Smooth muscle cell (in vitro differentiated cells): Measurements from ENCODE around the gene PCNX3. TPM values are rescaled to one million over a fixed set of nuclear protein-coding genes. Genes with fewer than 3 reads are reported as not detected.
A peak's percentile ranks its signal among the peaks of the same experiment; 100 is the strongest.

Experiments
- DNase-seq: peaks from one replicate; lab custom pipeline; 2025; ENCODE audit not compliant: unreplicated experiment; lab: John Stamatoyannopoulos, UW
- H2AFZ ChIP-seq: fragments of 200-600 bp; sonication (generic); 2 replicates; pipeline ENCODE4 v1.6.0; 2016; ENCODE audit warnings: antibody characterized with exemption, low read depth, mild to moderate bottlenecking
- H3F3A ChIP-seq: fragments of 200-600 bp; sonication (generic); 2 replicates; pipeline ENCODE4 v1.6.0; 2017; ENCODE audit warnings: antibody characterized with exemption, low read depth
- H3K27ac ChIP-seq: fragments of 200-600 bp; sonication (generic); 2 replicates; pipeline ENCODE4 v1.5.1; 2016; ENCODE audit warnings: low read depth, mild to moderate bottlenecking
- H3K27me3 ChIP-seq: fragments of 200-600 bp; sonication (generic); 2 replicates; pipeline ENCODE4 v1.6.1; 2016; ENCODE audit warnings: low read depth, mild to moderate bottlenecking
- H3K36me3 ChIP-seq: fragments of 200-600 bp; sonication (generic); 2 replicates; pipeline ENCODE4 v1.5.1; 2016; ENCODE audit warnings: low read depth
- H3K4me1 ChIP-seq: fragments of 200-600 bp; sonication (generic); 2 replicates; pipeline ENCODE4 v1.5.1; 2016; ENCODE audit warnings: low read depth
- H3K4me2 ChIP-seq: fragments of 200-600 bp; sonication (generic); 2 replicates; pipeline ENCODE4 v1.6.0; 2016; ENCODE audit warnings: mild to moderate bottlenecking
- H3K4me3 ChIP-seq: fragments of 200-600 bp; sonication (generic); 2 replicates; pipeline ENCODE4 v1.5.1; 2016; ENCODE audit warnings: mild to moderate bottlenecking
- H3K79me2 ChIP-seq: fragments of 200-600 bp; sonication (generic); 2 replicates; pipeline ENCODE4 v1.6.0; 2016; ENCODE audit warnings: low read depth, mild to moderate bottlenecking
- H3K9ac ChIP-seq: fragments of 200-600 bp; sonication (generic); 2 replicates; pipeline ENCODE4 v1.6.0; 2016; ENCODE audit warnings: low read depth
- H3K9me3 ChIP-seq: fragments of 200-600 bp; sonication (generic); replicated peaks from 2 replicates; pipeline ENCODE4 v1.5.1; 2016; ENCODE audit warnings: low read depth
- H4K20me1 ChIP-seq: fragments of 200-600 bp; sonication (generic); 2 replicates; pipeline ENCODE4 v1.6.0; 2016; ENCODE audit warnings: low read depth
- WGBS: methylation state at CpG from one replicate; pipeline ENCODE4 v1.1.7; 2016; ENCODE audit warnings: low lambda C conversion rate; 5-methylcytosine and 5-hydroxymethylcytosine counted together
- polyA plus RNA-seq: library from polyadenylated mRNA; unstranded; fragments of >200 nt; fragmentation: Nextera tagmentation; extraction: Ambion mirVana; gene quantifications from 2 replicates; pipeline ENCODE4 v1.2.1, GENCODE V29; 2016
- total RNA-seq: library from RNA; depleted of rRNA; stranded (reverse); fragments of >200 nt; gene quantifications from 2 replicates; pipeline ENCODE4 v1.2.3, GENCODE V29; 2014
- TF ChIP-seq, protein P1 (sequence below): fragments of 200-600 bp; sonication (generic); IDR thresholded peaks from 2 replicates; pipeline ENCODE4 v1.5.1; 2017; ENCODE audit warnings: borderline replicate concordance, mild to moderate bottlenecking, antibody characterized with exemption; ENCODE audit not compliant: insufficient read depth, poor library complexity, severe bottlenecking

Gene PCNX3
- total and polyA plus RNA-seq, 2 experiments from 2014 or later, result 17.5 to 18.3 TPM

DNA sequence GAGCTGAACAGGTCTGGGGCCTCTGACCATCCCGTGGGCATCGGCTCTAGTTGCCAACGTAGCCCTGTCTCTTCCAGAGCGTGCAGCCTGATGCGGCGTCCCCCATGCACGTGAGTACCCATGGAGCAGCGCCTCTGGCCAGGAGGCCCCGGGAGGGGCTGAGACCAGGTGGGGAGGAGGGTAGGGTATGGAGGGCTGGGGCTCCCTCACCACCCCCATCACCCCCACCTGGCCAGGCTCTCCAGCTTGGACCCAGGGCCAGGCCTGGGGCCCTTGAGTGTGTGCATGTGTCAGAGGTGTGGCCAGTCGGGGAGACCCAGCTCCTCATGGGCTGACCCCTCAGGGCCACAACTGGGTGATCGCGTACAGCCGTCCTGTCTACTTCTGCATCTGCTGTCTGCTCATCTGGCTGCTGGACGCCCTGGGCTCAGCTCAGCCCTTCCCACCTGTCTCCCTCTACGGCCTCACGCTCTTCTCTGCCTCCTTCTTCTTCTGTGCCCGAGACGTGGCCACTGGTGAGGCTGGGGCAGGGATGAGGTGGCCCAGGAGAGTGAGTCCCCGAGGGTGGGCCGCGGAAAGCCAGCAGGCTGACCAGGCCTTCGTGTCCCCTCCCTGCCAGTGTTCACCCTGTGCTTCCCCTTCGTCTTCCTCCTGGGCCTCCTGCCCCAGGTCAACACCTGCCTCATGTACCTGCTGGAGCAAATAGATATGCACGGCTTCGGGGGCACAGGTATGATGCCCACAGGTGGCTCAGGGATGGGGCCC lies 8.5 kb downstream of the PCNX3 start:
- Histone ChIP-seq H3K4me1 (no peaks in the 10 kb centered on the region), H4K20me1 (no peaks in the 10 kb centered on the region), H3K27me3 (no peaks in the 10 kb centered on the region), H3K9me3 (no peaks in the 10 kb centered on the region), H3K9ac (no peak overlapping the region), H3F3A (no peaks in the 10 kb centered on the region), H3K4me3 (no peak overlapping the region), H3K79me2 (no peaks in the 10 kb centered on the region), H3K4me2 (no peak overlapping the region), H2AFZ (no peak overlapping the region), H3K27ac (no peak overlapping the region), H3K36me3 (no peaks in the 10 kb centered on the region)
- TF ChIP-seq, protein P1, sequence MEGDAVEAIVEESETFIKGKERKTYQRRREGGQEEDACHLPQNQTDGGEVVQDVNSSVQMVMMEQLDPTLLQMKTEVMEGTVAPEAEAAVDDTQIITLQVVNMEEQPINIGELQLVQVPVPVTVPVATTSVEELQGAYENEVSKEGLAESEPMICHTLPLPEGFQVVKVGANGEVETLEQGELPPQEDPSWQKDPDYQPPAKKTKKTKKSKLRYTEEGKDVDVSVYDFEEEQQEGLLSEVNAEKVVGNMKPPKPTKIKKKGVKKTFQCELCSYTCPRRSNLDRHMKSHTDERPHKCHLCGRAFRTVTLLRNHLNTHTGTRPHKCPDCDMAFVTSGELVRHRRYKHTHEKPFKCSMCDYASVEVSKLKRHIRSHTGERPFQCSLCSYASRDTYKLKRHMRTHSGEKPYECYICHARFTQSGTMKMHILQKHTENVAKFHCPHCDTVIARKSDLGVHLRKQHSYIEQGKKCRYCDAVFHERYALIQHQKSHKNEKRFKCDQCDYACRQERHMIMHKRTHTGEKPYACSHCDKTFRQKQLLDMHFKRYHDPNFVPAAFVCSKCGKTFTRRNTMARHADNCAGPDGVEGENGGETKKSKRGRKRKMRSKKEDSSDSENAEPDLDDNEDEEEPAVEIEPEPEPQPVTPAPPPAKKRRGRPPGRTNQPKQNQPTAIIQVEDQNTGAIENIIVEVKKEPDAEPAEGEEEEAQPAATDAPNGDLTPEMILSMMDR, result no peak
- no peak for DNase-seq
- WGBS, result 95% methylated on average over 25 of the region's 25 CpGs

DNA sequence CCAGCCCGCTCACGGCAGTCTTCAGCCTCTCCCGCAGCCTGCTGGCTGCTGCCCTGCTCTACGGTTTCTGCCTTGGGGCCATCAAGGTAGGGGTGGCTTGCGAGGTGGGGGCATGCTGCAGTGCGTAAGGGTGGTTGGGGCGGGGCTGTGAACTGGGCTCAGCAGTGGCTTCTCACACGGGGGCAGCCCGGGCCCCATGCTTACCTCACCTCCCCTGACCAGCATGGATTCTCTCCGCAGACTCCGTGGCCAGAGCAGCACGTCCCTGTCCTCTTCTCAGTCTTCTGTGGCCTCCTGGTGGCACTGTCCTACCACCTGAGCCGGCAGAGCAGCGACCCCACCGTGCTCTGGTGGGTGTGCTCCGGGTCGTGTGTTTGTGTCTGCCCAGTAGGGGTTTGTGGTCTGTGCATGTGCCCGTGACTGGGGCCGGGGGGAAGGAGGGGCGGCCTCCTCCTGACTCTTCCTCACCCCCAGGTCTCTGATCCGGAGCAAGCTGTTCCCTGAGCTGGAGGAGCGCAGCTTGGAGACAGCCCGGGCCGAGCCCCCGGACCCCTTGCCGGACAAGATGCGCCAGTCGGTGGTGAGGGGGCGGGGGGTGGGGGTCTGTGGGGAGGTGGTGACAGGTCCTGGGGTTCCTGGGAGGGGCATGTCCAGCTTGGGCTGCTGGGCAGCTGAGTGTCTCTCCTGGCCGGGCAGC lies 9.5 kb downstream of the PCNX3 start:
- 97% methylated on average over 18 of the region's 30 CpGs for WGBS
- H3K36me3 ChIP-seq, result no peaks in the 10 kb centered on the region
- DNase-seq, result no peak
- no peaks in the 10 kb centered on the region for H4K20me1 ChIP-seq
- no peaks in the 10 kb centered on the region for H3K4me1 ChIP-seq
- H3K9me3 ChIP-seq, result no peaks in the 10 kb centered on the region
- no peak overlapping the region for H3K9ac ChIP-seq
- H3K27ac ChIP-seq, result no peak overlapping the region
- no peaks in the 10 kb centered on the region for H3K79me2 ChIP-seq
- H3F3A ChIP-seq, result no peaks in the 10 kb centered on the region
- TF ChIP-seq, protein P1, result no peak
- no peak overlapping the region for H3K4me3 ChIP-seq
- H3K27me3 ChIP-seq, result no peaks in the 10 kb centered on the region
- H3K4me2 ChIP-seq, result no peak overlapping the region
- no peak overlapping the region for H2AFZ ChIP-seq

DNA sequence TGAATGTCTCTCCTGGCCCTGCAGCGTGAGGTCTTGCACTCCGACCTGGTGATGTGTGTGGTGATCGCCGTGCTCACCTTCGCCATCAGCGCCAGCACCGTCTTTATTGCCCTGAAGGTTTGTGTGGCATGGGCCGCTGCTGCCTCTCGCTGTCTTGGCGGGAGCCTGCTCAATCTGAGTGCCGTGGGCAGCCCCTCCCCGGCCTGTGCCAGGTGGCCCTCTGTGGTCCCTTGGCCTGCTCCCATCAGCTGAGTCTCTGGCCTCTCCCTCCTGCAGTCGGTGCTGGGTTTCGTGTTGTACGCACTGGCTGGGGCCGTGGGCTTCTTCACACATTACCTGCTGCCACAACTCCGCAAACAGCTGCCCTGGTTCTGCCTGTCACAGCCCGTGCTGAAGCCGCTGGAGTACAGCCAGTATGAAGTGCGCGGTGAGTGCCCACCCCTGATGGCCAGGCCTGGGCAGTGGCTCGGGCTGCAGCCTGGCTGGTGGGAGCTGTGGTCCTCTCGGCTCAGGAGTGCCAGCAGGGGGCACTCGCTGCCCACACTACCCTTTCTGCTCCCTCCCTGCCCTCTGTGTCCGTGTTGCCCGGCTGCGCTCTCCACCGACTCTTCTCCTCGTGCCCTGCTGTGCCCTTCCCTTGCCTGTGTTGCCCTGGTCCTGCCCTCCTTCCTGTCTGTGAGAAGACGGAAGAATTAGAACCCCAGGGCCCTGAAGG lies 10.2 kb downstream of the PCNX3 start:
- Histone ChIP-seq H3K36me3 (no peaks in the 10 kb centered on the region), H4K20me1 (no peaks in the 10 kb centered on the region), H3K9ac (no peak overlapping the region), H3K79me2 (no peaks in the 10 kb centered on the region), H3K27me3 (no peaks in the 10 kb centered on the region), H3K9me3 (no peaks in the 10 kb centered on the region), H3K27ac (no peak overlapping the region), H3F3A (no peaks in the 10 kb centered on the region), H3K4me3 (no peak overlapping the region), H2AFZ (no peak overlapping the region), H3K4me2 (no peak overlapping the region), H3K4me1 (no peaks in the 10 kb centered on the region)
- TF ChIP-seq, protein P1, result peak; percentile 24
- DNase-seq, result no peak
- 88% methylated on average over 30 of the region's 30 CpGs for WGBS
